Measurements from ENCODE around the gene DOK5.

DOK5 gene

DNA sequence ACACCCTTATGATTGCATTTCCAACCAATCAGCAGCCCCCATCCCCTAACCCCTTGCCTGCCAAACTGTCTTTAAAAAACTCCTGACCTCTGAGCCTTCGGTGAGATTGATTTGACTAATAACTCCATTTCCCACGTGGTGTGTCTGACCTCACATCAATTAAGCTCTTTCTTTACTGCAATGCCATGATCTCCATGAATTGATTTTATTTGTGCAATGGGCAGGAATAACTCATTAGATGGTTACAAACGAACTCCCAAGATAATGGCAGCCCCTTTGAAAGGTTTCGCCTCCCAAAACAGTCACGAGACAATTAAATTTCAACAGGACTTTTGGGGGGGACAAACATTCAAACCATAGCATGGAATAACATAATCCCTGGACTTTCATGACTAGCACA is 161.2 kb downstream of the DOK5 start:
- Histone ChIP-seq H3K4me1 (ENCODE audit: control insufficient read depth, insufficient read depth, low read length) (no peaks in the 10 kb centered on the region), H3K27me3 (replicated peaks; ENCODE audit: control insufficient read depth, insufficient read depth, low read length) (no peaks in the 10 kb centered on the region), H3K4me3 (ENCODE audit: low read length) (no peak overlapping the region), H3K36me3 (ENCODE audit: control insufficient read depth, insufficient read depth, low read length, severe bottlenecking) (no peaks in the 10 kb centered on the region), H3K9me3 (ENCODE audit: control insufficient read depth, low read length) (no peaks in the 10 kb centered on the region), H3K9ac (ENCODE audit: low read length) (no peak overlapping the region)
- no peak for DNase-seq (ENCODE audit: low read depth)

DNA sequence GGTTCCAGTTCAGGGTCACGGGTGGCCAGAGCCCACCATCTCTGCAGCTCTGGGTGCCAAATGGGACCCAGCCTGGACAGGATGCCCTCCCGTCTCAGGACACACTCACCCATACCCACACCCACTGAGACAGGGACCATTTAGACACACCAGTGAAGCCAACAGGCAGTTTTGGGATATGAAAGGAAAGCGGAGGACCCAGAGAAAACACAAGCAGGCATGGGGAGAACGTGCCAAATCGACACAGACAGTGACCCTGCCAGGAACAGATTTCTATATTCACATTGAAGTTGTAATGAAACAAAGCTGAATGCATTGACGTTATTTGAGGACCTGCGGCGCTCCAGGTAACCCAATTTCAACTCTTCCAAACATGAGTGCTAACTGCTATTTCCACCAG is 164.5 kb downstream of the DOK5 start:
- Histone ChIP-seq H3K4me3 (ENCODE audit: low read length) (no peak overlapping the region), H3K4me1 (ENCODE audit: control insufficient read depth, insufficient read depth, low read length) (peaks cover 15% of the 10 kb centered on the region), H3K9me3 (ENCODE audit: control insufficient read depth, low read length) (no peaks in the 10 kb centered on the region), H3K9ac (ENCODE audit: low read length) (no peak overlapping the region), H3K36me3 (ENCODE audit: control insufficient read depth, insufficient read depth, low read length, severe bottlenecking) (no peaks in the 10 kb centered on the region), H3K27me3 (replicated peaks; ENCODE audit: control insufficient read depth, insufficient read depth, low read length) (no peaks in the 10 kb centered on the region)
- no peak for DNase-seq (ENCODE audit: low read depth)

DNA sequence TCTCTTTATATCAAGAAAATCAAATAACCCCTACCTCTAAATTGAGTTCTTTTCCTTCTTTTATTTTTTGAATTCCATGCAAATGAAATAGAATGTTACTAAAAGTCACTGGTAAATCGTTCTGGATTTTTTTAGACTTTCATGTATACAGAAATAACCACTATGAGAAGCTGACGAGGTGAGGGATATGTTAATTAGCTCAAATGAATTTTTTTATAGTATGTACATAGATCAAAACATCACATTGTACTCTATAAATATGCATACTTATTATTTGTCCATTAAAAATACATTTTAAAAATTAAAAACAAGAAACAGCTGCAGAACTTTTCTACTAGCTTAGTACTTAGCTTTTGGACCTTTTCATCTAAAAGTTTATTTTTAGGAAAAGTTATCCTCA is 165.4 kb downstream of the DOK5 start:
- Histone ChIP-seq H3K9me3 (ENCODE audit: control insufficient read depth, low read length) (no peaks in the 10 kb centered on the region), H3K4me1 (ENCODE audit: control insufficient read depth, insufficient read depth, low read length) (peaks cover 15% of the 10 kb centered on the region), H3K4me3 (ENCODE audit: low read length) (no peak overlapping the region), H3K36me3 (ENCODE audit: control insufficient read depth, insufficient read depth, low read length, severe bottlenecking) (no peaks in the 10 kb centered on the region), H3K27me3 (replicated peaks; ENCODE audit: control insufficient read depth, insufficient read depth, low read length) (no peaks in the 10 kb centered on the region), H3K9ac (ENCODE audit: low read length) (no peak overlapping the region)
- no peak for DNase-seq (ENCODE audit: low read depth)

DNA sequence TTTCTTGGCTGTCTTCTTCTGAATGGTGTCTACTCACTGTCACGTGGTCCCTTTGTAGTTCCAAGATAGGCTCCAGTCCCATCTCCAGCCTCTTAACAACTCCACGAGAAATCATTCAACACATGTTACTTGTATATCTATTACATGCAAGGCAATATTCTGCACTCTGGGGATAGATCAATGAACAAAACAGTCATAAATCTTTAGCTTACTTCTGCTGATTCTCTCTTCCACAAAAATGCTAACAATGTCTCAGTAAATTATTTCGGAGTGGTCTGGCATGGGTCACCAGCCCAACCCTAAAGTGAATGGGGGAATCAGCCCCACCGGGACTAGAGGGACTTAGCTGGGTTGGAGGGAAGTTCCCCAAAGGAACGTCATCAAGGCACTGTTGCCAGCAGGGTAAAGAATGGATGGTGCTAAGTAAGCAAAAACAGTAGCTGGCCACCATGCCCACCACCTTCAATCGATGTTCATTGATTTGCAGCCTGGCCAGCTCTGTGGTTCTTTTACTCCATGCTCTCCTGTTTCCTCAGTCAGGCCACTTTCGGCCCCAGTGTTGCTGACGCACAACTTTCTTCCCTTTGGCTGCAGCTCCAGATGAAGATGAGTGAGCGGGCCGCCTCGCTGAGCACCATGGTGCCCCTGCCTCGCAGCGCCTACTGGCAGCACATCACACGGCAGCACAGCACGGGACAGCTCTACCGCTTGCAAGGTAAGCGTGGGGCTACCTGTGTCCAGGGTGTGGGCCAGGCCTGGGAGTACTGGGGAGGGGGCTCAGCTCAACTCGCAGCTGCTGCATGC is 167.7 kb downstream of the DOK5 start:
- H3K36me3 ChIP-seq (ENCODE audit: control insufficient read depth, insufficient read depth, low read length, severe bottlenecking) = no peaks in the 10 kb centered on the region
- no peaks in the 10 kb centered on the region for H3K9me3 ChIP-seq (ENCODE audit: control insufficient read depth, low read length)
- no peak overlapping the region for H3K9ac ChIP-seq (ENCODE audit: low read length)
- H3K27me3 ChIP-seq (replicated peaks; ENCODE audit: control insufficient read depth, insufficient read depth, low read length) = no peaks in the 10 kb centered on the region
- H3K4me1 ChIP-seq (ENCODE audit: control insufficient read depth, insufficient read depth, low read length) = peaks cover 15% of the 10 kb centered on the region
- no peak for DNase-seq (ENCODE audit: low read depth)
- peak overlapping the region; percentile 13 for H3K4me3 ChIP-seq (ENCODE audit: low read length)

DNA sequence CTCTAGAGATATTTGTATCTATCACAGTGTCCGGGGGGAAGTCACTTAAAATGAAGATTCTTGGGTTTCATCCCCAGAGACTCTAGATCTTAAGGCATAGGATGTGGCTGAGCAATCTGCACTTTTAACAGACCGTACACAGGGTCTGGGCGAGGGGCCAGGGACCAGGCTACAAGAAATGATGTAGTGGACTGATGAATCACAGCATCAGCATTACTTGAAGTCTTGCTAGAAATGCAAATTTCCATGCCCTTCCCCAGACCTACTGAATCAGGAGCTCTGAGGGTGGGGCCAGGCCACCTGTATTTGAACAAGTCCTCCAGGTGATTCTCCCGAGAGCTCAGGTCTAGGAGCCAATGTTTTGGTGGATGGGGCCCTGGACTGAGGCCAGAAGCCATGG is 168.4 kb downstream of the DOK5 start:
- H3K4me1 ChIP-seq (ENCODE audit: control insufficient read depth, insufficient read depth, low read length) = peaks cover 15% of the 10 kb centered on the region
- H3K9ac ChIP-seq (ENCODE audit: low read length) = no peak overlapping the region
- no peaks in the 10 kb centered on the region for H3K9me3 ChIP-seq (ENCODE audit: control insufficient read depth, low read length)
- peak; percentile 93 for DNase-seq (ENCODE audit: low read depth)
- H3K27me3 ChIP-seq (replicated peaks; ENCODE audit: control insufficient read depth, insufficient read depth, low read length) = no peaks in the 10 kb centered on the region
- no peaks in the 10 kb centered on the region for H3K36me3 ChIP-seq (ENCODE audit: control insufficient read depth, insufficient read depth, low read length, severe bottlenecking)
- no peak overlapping the region for H3K4me3 ChIP-seq (ENCODE audit: low read length)

DNA sequence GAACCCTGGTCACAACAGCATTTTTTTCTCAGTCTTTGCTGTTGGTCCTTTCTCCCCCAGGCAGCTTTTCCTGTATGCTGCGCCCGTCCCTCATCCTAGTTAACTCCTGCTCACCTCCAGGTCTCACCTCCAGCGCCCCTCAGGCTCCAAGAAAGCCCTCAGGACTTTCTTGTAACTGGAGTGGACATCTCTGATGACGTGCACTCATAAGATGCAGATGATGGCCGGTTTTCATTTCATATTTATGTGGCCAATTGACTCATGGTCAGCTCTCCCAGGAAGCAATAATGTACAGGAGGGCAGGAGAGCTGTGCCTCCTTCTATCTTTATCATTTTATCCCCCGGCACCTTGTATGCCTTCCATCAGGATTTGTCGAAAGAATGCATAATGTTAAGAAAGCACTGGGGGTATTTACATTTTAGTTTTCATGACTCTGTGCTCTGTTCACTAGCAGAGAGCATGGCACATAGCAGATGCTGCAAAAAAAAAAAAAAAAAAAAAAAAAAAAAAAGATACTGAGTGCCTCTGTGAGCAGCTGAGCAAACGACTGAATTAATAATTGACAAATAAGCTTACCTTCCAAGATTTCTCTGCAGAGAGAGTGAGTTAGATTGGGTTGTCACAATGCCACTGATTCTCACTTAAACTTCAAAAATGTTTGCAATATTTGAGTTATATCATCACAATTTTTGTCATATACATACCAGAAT is 170.2 kb downstream of the DOK5 start:
- no peak overlapping the region for H3K4me3 ChIP-seq (ENCODE audit: low read length)
- no peak for DNase-seq (ENCODE audit: low read depth)

DNA sequence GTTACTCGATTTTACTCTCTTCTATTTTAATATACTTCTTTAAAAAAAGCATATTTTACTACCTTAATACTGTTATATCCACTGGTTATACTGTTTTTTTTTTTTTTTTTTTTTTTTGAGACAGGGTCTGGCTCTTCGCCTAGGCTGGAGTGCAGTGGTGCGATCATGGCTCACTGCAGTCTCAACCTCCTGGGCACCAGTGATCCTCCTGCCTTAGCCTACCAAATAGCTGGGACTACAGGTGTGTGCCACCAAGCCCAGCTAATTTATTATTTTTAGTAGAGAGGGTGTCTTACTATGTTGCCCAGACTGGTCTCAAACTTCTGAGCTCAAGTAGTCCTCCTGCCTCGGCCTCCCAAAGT is 170.7 kb downstream of the DOK5 start:
- Histone ChIP-seq H3K27me3 (replicated peaks; ENCODE audit: control insufficient read depth, insufficient read depth, low read length) (no peaks in the 10 kb centered on the region), H3K36me3 (ENCODE audit: control insufficient read depth, insufficient read depth, low read length, severe bottlenecking) (no peaks in the 10 kb centered on the region), H3K4me1 (ENCODE audit: control insufficient read depth, insufficient read depth, low read length) (peaks cover 29% of the 10 kb centered on the region), H3K9ac (ENCODE audit: low read length) (no peak overlapping the region), H3K4me3 (ENCODE audit: low read length) (no peak overlapping the region), H3K9me3 (ENCODE audit: control insufficient read depth, low read length) (no peaks in the 10 kb centered on the region)
- DNase-seq (ENCODE audit: low read depth) = no peak

More for the DNA sequence above, 170.2 kb downstream of the DOK5 start:
- Histone ChIP-seq H3K27me3 (replicated peaks; ENCODE audit: control insufficient read depth, insufficient read depth, low read length) (no peaks in the 10 kb centered on the region), H3K9ac (ENCODE audit: low read length) (no peak overlapping the region), H3K36me3 (ENCODE audit: control insufficient read depth, insufficient read depth, low read length, severe bottlenecking) (no peaks in the 10 kb centered on the region), H3K9me3 (ENCODE audit: control insufficient read depth, low read length) (no peaks in the 10 kb centered on the region), H3K4me1 (ENCODE audit: control insufficient read depth, insufficient read depth, low read length) (peaks cover 27% of the 10 kb centered on the region)

DNA sequence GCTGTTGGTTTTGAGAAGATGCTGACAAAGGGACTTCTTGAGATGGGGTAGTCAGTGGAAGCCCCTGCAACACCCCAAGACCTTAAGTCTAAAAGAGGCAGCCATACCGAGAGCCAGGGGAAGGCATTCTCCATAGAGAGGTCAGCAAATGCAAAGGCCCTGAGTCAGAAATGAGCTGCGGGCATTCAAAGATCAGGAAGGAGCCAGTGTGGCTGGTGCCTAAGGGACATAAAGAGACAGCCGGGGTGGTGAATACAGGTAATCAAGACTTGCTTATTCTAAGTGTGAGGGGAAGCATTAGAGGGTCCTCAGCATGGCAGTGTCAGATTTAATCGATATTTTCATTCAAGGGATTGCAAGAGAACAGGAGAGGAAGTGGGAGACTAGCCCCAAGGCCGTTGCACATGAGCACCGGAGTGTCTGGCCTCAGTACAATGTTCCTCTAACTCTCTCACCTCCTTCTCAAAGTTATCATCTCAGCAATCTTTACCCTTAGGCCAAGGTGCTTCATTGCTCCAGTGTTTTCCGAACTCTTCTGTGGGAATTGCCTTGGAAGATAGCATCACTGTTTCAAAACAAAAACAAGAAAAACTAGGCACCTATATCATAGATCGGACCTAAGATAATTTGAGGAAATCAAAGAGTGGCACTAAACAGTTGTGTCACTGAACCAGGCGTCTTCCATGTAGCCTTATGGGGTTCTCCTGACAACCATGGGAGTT is 173.2 kb downstream of the DOK5 start:
- Histone ChIP-seq H3K9me3 (ENCODE audit: control insufficient read depth, low read length) (no peaks in the 10 kb centered on the region), H3K36me3 (ENCODE audit: control insufficient read depth, insufficient read depth, low read length, severe bottlenecking) (no peaks in the 10 kb centered on the region), H3K9ac (ENCODE audit: low read length) (no peak overlapping the region), H3K4me1 (ENCODE audit: control insufficient read depth, insufficient read depth, low read length) (peaks cover 18% of the 10 kb centered on the region), H3K4me3 (ENCODE audit: low read length) (no peak overlapping the region), H3K27me3 (replicated peaks; ENCODE audit: control insufficient read depth, insufficient read depth, low read length) (no peaks in the 10 kb centered on the region)
- DNase-seq (ENCODE audit: low read depth) = no peak

DNA sequence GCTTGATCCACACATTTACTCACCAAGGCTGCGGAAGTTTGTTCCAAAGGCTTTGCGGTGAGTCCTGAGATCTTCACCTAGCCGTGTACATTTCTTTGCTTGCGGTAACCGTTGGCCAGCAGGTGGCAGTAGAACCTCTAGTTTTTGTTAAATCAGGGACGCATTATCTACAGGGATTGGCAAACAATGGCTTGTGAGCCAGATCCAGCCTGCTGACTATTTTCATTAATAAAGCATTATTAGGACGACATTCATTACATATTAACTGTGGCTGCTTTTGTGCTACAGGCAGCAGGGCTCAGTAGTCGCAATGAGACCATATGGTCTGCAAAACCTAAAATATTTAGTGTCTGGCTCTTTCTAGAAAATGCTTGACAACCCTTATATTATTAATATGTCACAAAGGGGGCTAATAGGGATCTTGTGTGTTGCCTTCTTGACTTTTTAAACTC is 174.1 kb downstream of the DOK5 start:
- H3K9me3 ChIP-seq (ENCODE audit: control insufficient read depth, low read length) = no peaks in the 10 kb centered on the region
- H3K4me3 ChIP-seq (ENCODE audit: low read length) = no peak overlapping the region
- H3K27me3 ChIP-seq (replicated peaks; ENCODE audit: control insufficient read depth, insufficient read depth, low read length) = no peaks in the 10 kb centered on the region
- peaks cover 14% of the 10 kb centered on the region for H3K4me1 ChIP-seq (ENCODE audit: control insufficient read depth, insufficient read depth, low read length)
- H3K36me3 ChIP-seq (ENCODE audit: control insufficient read depth, insufficient read depth, low read length, severe bottlenecking) = no peaks in the 10 kb centered on the region
- DNase-seq (ENCODE audit: low read depth) = peak; percentile 88
- no peak overlapping the region for H3K9ac ChIP-seq (ENCODE audit: low read length)

DNA sequence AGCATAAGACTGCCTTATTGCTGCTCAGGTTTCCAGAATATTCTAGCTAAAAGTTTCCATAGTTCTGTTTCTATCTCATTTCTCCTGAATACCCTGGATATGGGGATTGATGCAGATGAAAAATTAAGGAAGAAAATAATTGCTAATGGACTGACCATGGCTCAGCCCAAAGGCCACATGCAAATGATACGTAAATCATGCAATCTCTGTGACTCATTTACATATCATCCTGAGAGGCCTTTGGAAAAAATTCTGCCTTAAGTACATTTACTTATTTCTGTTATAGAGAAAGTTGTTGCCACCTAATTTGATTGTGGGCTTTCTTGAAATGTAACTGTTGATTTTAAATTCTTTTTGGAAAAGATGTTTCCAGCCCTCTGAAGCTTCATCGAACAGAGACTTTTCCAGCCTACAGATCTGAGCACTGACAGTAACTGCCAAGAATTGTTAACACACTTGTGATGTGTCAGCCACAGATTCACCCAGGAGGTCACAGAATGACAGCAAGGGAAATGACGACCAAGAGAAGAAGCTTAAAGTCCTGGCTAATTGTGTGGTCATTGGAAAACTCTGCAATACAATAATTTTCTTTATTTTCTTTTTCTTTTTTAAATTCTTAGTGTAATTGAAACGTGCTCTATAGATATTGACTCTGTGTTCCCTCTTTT is 174.8 kb downstream of the DOK5 start:
- no peaks in the 10 kb centered on the region for H3K9me3 ChIP-seq (ENCODE audit: control insufficient read depth, low read length)
- DNase-seq (ENCODE audit: low read depth) = no peak

DNA sequence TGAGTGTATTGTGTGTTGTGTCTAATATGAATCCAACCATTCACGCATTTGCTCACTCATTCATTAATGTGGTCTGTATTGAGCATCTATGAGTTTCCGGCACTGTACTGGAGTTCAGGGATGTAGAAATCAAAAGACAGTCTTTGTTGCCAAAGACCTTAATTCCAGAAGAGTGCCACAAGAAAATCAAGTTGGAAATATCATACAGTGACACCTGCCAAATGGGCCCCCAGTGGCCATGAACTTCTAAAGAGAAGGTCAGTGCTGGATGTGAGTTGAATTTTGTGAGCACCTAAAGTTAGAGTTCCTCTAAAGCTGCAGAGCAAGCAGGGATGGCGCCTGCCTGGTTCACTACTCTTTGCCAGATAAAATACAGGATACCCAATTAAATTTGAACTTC is 175.9 kb downstream of the DOK5 start:
- Histone ChIP-seq H3K4me3 (ENCODE audit: low read length) (no peak overlapping the region), H3K9me3 (ENCODE audit: control insufficient read depth, low read length) (no peaks in the 10 kb centered on the region), H3K36me3 (ENCODE audit: control insufficient read depth, insufficient read depth, low read length, severe bottlenecking) (no peaks in the 10 kb centered on the region), H3K4me1 (ENCODE audit: control insufficient read depth, insufficient read depth, low read length) (peaks cover 14% of the 10 kb centered on the region), H3K27me3 (replicated peaks; ENCODE audit: control insufficient read depth, insufficient read depth, low read length) (no peaks in the 10 kb centered on the region), H3K9ac (ENCODE audit: low read length) (no peak overlapping the region)
- DNase-seq (ENCODE audit: low read depth) = no peak

More for the DNA sequence above, 174.8 kb downstream of the DOK5 start:
- no peaks in the 10 kb centered on the region for H3K36me3 ChIP-seq (ENCODE audit: control insufficient read depth, insufficient read depth, low read length, severe bottlenecking)
- H3K4me1 ChIP-seq (ENCODE audit: control insufficient read depth, insufficient read depth, low read length) = peaks cover 14% of the 10 kb centered on the region
- no peak overlapping the region for H3K4me3 ChIP-seq (ENCODE audit: low read length)
- H3K27me3 ChIP-seq (replicated peaks; ENCODE audit: control insufficient read depth, insufficient read depth, low read length) = no peaks in the 10 kb centered on the region
- peak overlapping the region; percentile 15 for H3K9ac ChIP-seq (ENCODE audit: low read length)
